Putamen (tissue), 1 donor: ENCODE data around the gene POU2F2.
"Not testable (repeated sequence)": the region's sequence is repeated elsewhere in the genome, so short reads cannot be mapped to it uniquely, and the experiment has no call there.

ENCODE experiments used
- DNase-seq: peaks from one replicate; pipeline ENCODE4 v3.0.0-alpha.2; 2016; ENCODE audit warnings: low spot score

POU2F2 gene

DNA sequence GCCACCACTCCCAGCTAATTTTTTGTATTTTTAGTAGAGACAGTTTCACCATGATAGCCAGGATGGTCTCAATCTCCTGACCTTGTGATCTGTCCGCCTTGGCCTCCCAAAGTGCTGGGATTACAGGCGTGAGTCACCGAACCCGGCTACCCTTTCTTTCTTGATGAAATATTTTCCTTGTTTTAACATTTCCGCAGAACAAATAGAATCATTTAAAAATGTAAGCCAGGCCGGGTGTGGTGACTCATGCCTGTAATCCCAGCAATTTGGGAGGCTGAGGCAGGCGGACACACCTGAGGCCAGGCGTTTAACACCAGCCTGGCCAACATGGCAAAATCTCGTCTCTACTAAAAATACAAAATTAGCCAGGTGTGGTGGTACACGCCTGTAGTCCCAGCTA lies 32.0 kb downstream of the POU2F2 start:
- DNase-seq, result not testable (repeated sequence)

DNA sequence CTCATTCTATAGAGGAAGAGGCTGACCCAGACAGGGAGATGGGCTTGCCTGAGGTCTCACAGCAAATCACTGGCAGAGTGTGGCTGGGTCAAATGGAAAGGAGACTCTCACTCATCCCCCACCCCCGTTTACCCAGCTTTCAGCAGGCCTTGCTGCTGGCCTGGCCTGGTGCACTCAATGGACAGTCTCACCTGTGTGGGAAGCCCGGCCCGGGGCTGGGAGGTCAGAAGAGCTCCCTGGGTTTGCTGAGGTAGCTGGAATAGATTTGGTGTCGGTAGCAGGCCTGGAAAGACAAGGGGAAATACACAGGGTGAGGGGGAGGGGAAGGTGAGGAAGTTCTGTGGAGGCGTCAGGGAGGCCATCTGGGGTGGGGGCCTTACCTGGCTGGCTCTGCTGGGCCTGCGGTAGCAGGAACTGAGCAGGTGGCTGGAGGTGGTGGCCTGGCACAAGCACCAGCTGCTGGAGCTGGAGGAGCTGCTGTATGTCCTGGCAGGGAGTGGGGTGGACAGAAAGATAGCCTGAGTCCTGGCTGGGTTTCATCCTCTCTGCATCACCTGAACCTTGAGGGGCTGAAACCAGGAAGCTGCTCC lies 32.8 kb downstream of the POU2F2 start:
- DNase-seq, result no peak

DNA sequence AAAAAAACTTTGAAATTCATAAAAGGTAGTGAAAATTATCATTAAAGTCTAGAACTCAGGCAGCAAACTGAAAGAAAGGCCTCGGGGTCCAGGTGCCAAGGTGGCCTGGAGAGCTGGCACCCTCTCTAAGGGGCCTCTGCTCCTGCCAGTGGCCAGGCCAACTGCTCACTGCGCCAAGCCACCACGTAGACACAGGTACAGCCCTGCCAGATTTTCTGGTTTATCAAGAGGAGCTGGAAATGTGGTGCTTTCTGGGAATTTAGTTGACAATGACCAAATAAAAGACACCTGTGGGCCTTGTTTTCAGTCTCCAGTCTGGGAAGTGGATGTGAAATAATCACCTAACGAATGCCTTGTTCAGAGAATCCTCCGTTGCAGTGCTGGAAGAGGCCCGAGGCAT lies 33.5 kb downstream of the POU2F2 start:
- no peak for DNase-seq

DNA sequence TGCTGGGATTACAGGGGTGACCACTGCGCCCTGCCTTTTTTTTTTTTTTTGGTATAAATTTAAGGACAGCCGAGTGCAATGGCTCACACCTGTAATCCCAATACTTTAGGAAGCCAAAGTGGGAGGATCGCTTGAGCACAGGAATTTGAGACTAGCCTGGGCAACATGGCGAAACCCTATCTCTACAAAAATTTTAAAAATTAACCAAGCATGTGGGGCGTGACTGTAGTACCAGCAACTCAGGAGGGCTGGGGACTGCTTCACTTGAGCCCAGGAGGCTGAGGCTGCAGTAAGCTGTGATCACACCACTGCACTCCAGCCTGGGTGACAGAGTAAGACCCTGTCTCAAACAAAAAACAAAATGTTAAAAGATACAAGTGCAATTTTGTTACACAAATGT lies 34.8 kb downstream of the POU2F2 start:
- DNase-seq, result no peak

DNA sequence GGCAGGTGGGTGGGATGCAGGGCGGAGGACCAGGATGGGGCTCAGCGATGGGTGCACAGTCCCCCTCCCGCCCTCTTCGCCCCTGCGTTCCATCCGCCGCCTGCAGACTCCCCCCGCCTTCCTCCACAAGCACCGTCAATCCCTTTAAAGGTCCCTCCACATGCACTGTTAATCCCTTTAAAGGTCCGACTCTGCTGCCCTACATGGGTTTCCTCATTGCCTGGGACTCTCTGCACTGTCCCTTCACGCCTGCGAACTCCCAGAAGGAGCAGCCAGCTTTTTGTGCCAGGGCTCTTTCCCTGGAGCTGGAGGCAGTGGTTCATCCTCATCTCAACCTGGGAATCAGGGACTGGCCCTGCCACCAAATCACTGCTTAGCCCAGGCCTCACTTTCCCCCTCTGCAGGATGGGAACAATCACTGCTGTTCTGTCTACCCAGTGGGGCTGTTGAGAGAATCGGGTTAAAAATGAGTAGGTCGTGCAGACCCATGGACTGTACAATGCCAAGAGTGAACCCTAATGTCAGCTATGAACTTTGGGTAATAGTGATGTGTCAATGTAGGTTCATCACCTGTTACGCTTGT lies 35.9 kb downstream of the POU2F2 start:
- no peak for DNase-seq

DNA sequence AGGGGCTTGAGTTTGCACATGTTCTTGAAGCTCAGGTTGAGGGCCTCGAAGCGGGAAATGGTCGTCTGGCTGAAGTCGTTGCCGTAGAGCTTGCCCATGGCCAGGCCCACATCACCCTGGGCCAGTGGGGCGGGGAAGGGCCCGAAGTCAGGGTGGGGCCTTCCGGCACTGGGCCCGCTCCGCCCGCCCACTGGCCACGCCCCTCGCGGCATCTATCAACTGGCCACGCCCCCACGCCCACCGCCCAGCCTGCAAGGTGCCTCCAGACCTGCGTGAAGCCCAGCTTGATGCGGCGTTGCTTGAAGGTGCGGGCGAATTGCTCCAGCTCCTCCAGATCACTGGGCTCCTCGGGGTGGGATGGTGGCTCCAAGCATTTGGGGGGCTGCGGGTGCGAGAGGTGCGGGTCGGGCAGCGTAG lies 36.4 kb downstream of the POU2F2 start:
- no peak for DNase-seq

DNA sequence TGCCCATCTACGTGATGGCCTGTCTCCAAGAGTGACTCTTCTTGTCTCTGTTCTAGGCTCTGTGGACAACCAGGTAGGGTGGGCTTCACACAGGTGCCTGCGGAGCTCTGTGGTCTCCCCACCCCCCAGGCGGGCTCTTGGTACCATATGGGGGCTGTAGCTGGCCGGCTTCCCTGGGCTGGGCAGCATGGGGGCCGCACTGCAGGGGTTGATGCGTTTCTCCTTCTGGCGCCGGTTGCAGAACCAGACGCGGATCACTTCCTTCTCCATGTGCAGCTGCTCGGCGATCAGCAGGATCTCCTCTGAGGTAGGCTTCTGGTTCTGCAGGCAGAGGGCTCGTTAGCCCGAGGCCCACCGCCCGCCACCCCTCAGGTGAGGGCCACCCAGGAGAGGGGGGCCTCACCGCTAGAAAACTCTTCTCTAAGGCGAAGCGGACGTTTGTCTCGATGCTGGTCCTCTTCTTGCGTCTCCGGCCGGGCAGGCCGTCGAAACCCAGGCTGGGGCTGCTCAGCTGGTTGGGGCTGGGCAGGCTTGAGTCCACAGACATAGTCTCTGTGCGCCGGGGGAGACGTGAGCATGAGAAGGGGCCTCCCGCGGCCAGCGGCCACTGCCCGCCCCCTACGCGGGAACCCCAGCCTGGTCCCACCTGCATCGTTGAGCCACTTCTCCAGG lies 37.0 kb downstream of the POU2F2 start:
- no peak for DNase-seq

DNA sequence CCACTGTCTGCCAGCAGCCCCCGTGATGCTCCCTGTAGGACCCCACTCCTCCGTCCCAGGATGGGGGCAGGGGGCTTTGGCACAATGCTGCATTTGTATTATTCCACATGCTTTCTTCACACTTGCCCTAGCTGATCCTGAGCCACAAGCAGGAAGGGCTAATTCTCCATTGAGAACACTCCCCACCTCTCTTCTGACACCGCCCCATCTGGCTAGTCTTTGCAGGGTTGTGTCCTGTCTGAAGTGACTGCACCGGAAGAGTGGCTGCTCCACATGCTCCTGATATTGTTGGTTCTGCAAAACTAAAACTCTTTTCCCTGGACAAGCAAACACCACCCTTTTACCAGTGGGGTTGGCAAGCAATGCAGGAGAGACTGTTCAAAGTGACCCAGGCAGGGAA lies 38.3 kb downstream of the POU2F2 start:
- no peak for DNase-seq

DNA sequence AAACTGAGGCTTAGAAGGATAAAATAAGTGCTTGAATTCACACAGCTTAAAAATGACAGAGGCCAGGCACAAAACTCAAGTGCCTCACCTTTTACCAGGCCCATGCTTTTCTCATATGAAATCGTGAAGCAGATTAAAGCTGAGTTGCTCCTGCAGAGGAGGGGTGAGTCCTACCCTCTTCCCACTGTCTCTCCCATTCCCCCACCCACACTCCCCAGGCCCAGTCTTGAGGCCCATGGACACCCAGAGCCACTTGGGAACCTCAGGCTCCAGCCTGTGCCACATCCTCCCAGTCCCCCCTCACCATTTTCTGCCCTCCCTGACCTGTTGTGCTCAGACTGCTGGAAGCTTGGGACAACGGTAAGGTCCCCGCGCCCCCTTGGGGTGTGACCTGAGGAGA lies 38.7 kb downstream of the POU2F2 start:
- DNase-seq, result no peak

DNA sequence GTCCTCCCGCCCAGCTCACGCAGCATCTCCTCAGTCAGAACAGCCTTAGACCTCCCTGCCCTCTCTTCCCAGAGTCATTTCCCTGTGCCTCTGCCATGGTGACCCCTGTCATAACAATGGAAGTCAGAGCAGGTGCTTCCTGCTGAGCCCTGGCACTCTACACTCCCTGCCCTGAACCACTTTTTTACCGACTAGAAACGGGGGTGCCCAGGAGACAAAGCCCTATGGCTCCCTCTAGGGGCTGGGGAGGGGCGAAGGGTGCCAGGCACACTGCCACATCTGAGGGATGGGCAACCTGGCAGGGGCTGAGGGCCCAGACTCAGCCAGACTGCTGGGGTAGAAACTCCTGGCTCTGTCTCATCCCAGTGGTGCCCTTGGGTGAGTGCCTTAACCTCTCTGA lies 39.9 kb downstream of the POU2F2 start:
- no peak for DNase-seq

DNA sequence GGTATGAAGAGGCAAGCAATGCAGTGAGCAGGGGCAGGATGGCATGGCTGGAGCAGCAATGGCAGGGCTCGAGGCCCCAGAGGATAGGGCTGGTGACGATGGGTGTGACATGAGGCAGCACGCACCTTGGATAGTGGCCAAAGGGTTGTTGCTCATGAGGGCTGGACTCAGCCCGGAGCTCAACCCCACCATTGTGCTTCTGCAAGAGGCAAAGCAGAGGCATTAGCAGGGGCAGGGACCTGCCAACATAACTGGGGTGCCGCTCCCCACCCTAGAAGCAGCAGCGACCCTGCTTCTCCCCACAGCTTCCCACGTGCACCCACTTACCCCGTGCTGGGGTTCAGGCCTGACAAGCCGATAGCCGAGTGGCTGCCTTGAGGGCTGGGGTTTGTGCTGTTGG lies 40.5 kb downstream of the POU2F2 start:
- DNase-seq, result no peak

DNA sequence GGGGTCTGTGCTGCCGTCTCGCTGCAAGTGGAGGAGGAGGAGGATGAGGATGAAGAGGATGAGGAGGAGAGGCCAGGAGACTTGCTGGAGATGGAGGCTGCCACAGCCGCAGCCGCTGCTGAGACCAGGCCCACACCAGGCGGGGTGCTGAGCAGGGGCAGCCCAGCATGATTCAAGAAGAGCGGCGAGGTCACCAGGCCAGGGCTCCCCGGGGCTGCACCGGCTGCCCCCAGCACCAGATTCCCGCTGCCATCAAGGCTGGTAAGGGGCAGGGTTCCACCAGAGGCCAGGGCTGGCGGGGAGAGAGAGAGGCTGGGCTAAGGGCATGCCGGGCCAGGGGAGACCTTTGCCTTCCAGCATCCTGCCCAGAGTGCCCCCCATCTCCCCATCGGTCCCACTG lies 40.9 kb downstream of the POU2F2 start:
- DNase-seq, result no peak

DNA sequence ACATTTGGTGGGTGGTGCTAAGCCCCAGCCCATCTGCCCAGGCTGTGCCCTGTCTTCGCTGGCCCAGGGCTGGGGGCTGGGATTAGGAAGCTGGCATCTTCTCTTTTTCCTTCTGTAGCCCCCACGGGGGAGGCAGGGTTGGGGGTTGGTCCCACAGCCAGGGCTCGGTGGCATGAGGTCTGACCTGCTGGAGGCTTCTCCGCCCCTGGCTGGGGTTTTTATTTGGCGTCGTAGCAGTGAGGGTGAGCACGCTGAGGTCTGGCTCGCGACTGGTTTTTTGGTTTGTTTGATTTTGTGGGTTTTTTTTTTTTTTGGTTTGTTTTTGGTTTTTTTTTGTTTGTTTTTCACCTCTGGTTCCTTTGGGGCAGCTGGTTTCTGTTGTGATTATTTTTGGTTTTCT lies 41.6 kb downstream of the POU2F2 start:
- DNase-seq, result no peak

DNA sequence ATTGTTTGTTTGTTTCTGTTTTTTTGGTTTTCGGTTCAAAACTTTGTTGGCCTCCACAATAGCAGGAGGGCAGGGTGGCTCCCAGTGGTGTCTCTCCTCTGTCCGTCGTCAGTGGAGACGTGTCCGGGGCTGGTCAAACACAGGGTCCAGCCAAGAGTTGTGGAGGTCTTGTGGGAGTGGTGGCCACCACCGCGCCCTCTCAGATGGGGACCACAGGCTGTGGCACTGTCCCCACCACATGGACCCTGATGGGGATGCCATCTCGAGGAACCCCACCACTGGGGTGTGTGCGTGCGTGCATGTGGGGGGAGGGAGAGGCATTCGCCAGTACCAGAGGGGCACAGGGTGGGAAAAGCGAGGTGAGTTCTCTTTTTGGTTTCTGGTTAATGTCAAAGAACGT lies 42.5 kb downstream of the POU2F2 start:
- DNase-seq, result no peak

DNA sequence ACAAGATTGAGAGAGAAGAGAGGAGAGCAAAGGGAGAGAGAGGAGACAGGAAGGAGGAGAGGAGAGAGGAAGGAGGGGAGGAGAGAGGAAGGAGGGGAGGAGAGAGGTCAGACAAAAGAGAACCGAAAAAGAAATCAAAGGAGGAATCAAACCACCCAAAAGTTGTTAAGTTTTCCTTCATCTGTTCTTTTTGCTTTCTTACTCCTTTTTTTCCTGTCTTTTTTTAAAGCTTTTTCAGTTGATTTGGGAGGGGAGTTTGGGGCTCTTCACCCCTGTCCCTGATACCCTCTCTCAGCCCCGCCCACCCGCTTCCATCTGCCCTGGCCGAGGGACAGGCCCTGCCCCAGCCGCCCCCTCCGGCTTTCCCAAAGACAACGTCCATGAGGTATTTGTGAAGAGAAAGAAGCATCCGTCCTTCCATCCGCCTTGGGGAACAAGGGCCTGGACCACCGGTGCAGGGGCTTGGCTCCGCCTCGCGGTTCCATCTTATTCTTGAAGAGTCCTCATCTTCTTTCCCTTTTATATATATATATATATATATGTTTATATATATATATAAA lies 43.0 kb downstream of the POU2F2 start:
- DNase-seq, result no peak

DNA sequence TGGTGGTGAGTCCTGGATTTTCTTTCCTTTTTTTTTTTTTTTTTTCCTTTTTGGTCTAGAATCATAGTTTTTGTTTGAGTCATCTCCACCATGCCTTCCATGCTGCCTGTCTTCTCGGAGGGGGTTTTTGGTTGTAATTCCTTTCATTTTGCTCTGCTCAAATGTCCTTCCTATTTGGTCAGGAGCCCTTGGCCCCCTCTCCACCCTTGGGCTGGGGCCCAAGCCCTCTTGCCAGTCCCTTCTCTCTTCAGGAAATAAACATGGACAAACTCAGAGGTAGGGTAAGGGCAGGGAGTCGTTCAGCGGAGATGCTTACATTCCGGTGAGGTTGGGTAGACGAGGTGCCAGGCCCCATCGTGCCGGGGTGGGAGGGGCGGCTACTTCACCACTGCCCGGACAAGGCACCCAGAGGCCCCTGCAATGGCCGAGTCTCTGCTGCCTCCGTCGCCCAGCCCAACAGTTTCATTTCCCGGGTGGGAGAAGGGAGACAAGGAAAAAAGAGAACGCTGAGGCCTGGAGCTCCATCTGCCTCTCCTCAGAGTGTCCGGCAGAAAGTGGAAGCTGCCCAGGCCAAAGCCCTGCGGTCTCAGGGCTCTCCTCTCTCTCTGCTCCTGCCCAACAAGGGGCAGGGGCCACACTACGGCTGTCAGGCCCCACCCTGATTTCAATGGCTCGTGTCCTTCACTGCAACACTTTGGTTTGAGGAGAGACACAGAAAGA lies 43.6 kb downstream of the POU2F2 start:
- DNase-seq, result no peak

DNA sequence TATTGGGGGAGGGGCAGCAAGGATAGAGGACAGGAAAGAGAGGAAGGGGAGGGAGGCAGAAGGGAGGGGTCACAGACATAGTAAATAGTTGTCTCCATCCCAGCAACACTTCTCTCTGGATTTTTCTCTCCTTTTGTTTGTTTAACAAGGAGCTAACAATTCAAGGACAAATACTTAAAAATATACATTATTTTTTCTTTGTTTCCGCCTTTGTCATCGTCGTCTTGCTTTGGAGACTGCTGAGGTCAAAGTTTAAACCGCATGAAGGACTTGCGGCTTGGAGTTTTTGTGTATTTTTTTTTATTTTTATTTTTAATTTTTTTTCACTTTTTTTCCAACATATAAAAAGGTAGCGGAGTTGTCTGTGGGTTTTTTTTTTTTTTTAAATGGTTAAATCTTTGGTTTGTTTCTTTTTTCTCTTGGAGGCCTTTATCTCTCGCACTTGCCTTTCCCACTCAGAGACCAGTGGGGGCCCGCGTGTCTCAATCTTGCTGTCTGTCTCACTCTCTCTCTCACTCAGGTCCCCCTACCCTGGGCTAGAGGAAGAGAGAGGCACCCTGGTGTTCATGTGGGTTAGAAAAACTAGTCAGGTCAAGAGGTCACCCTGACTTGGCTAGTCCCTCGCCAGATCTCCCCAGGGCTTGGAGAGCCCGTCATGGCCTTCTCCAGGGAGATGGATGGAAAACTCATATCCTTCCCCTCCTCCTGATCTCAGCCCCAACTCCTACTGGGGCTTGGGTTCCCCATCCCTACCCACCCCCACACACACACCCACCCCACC lies 45.3 kb downstream of the POU2F2 start:
- DNase-seq, result no peak

DNA sequence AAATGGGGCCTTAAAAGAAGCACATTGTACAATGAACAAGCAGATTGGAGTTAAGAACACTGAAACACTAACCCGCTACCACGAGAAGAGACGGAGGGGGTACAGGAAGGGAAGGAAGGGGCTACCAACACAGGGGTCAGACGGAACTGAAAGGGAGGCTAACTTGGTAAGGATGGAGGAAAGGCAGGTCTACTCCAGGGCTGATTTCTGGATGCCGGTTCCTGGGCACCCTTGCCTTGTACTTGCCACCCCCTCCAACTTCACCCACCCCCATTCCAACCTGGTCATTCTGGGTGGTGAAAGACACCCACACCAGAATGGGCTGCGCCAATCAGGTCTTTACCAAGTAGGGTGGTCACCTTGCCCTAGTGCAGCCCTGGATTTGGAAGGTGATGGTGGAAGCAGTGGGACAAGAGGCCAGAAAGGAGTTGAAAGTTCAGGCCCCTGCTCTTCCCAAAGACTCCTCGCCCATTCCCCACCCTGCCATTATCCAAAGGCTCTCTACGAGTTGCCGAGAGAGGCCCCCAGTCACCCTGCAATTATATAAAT lies 46.0 kb downstream of the POU2F2 start:
- no peak for DNase-seq

DNA sequence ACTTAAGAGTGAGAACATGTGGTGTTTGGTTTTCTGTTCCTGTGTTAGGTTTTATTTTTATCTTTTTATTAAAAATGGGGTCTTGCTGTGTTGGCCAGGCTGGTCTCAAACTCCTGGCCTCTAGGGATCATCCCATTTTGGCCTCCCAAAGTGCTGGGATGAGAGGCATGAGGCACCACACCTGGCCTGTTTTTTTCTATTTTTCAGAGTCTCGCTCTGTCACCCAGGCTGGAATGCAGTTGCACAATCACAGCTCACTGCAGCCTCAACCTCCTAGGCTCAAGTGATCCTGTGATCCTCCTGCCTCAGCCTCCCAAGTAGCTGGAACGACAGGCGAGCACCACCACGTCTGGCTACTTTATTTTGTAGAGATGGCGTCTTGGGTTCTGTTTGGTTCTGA lies 48.7 kb downstream of the POU2F2 start:
- no peak for DNase-seq

DNA sequence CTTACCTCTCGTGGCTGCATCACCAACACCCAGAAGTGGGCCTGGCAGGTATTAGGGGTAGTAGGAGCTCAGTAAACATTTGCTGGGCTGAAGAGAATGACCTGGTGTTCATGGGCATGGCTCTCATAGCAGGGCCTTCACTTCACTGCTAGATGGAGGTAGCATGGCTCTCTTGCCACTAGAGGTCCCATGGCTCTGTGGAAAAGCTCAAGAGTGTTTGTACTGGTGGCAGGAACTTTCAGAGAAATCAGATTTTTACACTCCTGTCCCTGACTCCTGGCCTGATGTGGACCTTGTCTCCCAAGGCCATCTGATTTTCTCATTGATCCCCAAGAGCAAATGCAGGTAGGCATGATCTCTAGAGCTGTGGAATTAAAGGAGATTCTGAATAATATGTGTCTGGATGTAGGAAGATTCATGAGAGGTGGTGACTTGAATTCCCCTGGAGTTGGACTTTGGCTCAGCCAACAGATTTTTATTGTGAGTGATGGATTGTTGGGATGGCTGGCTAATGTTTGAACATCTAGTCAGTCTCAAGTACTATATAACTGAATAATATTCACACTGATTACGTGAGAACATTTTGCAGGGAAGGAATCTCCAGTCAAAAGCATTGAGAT lies 50.6 kb downstream of the POU2F2 start:
- no peak for DNase-seq

DNA sequence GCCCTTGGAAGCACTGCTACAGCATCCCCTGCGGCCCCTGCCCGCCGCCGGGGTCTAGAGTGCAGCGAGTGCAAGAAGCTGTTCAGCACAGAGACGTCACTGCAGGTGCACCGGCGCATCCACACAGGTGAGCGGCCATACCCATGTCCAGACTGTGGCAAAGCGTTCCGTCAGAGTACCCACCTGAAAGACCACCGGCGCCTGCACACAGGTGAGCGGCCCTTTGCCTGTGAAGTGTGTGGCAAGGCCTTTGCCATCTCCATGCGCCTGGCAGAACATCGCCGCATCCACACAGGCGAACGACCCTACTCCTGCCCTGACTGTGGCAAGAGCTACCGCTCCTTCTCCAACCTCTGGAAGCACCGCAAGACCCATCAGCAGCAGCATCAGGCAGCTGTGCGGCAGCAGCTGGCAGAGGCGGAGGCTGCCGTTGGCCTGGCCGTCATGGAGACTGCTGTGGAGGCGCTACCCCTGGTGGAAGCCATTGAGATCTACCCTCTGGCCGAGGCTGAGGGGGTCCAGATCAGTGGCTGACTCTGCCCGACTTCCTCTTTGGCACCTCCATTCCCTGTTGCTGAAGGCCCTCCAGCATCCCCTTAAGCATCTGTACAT lies 51.4 kb downstream of the POU2F2 start:
- DNase-seq, result no peak
